Measurements from ENCODE around the gene RBM19. TPM values are rescaled to one million over a fixed set of nuclear protein-coding genes. Genes with fewer than 3 reads are reported as not detected.

RBM19 gene
- total and polyA plus RNA-seq, 2 of the 4 experiments (the other 2 are of a cell fraction), result 18.7 to 19.2 TPM

DNA sequence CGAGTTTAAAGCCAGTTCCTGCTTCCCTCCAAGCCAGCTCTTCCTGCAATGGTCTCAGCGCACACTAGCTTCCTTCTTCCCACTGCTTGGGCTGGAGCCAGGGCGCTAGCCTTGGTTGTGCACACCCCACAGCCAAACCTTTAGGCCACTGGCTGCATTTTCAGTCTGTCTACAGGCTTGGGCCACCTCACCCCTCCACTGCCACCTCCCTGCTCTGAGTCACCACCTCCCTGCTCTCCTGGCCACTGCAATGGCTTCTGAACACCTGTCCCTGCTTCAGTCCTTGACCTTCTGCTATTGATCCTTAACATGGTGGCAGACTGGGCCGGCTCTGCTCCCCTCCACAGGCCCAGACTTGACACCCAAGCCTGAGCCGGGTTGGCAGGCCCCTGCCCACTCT, 151.1 kb downstream of the RBM19 start:
- no peaks in the 10 kb centered on the region for H3K36me3 ChIP-seq (ENCODE audit: control insufficient read depth, insufficient read depth, low read length)
- no peaks in the 10 kb centered on the region for H4K20me1 ChIP-seq (ENCODE audit: insufficient read depth, low read length)
- no peak overlapping the region for H2AK5ac ChIP-seq (ENCODE audit: low read depth, low read length)
- H2BK15ac ChIP-seq (ENCODE audit: low read depth, low read length), result no peak overlapping the region
- no peak overlapping the region for H3K23ac ChIP-seq (ENCODE audit: low read depth, low read length)
- no peak overlapping the region for H3K9ac ChIP-seq (ENCODE audit: low read depth, low read length)
- H3K14ac ChIP-seq (replicated peaks; ENCODE audit: low read depth, low read length), result no peak overlapping the region
- H3K9me3 ChIP-seq (ENCODE audit: control insufficient read depth, insufficient read depth, low read length), result no peaks in the 10 kb centered on the region
- dilution Hi-C loops (cut with HindIII; ENCODE audit: low sequenced_read_pairs, unreplicated experiment), result no loop called here
- H3K56ac ChIP-seq (ENCODE audit: extremely low read depth, insufficient read depth, low read length), result no peak overlapping the region
- WGBS, 2 experiments (ENCODE audit: extremely low coverage in 2 of 2, insufficient read length in 1 of 2), result 86% methylated on average over 4 of the region's 5 CpGs; no CpG with 5 or more reads in 1 of the 2 experiments
- H2BK120ac ChIP-seq (ENCODE audit: low read depth, low read length), result no peak overlapping the region
- no TSS peak for BruUV-seq (replicated peaks)
- no peak overlapping the region for H2AK9ac ChIP-seq (replicated peaks; ENCODE audit: low read depth, low read length, poor library complexity)
- no peak overlapping the region for H4K8ac ChIP-seq (ENCODE audit: low read depth in 2 of 2, low read length in 2 of 2)
- intact Hi-C loops (cut with micrococcal nuclease), result no loop called here
- H2BK5ac ChIP-seq (ENCODE audit: low read depth, low read length, poor library complexity, severe bottlenecking), result no peak overlapping the region
- TF ChIP-seq BHLHE40 (IDR thresholded peaks at IDR 0.05; ENCODE audit: low read depth, low read length) (no peak), POLR2A (IDR thresholded peaks at IDR 0.05; ENCODE audit: low read depth, low read length) (no peak), RAD21 (IDR thresholded peaks at IDR 0.05; ENCODE audit: low read length) (no peak), SMC3 (IDR thresholded peaks at IDR 0.05; ENCODE audit: low read depth, low read length) (no peak), MAZ (IDR thresholded peaks at IDR 0.05; ENCODE audit: borderline replicate concordance, low read depth, low read length) (no peak), CHD1 (IDR thresholded peaks at IDR 0.05; ENCODE audit: low read depth, low read length) (no peak), RCOR1 (IDR thresholded peaks at IDR 0.05; ENCODE audit: insufficient replicate concordance, low read length) (no peak), FOS (IDR thresholded peaks at IDR 0.05; ENCODE audit: low read depth, low read length) (no peak), CTCF (conservative IDR thresholded peaks at IDR 0.05; ENCODE audit: low read depth, low read length) (no peak), RFX5 (IDR thresholded peaks at IDR 0.05; ENCODE audit: low read depth, low read length) (no peak), CEBPB (IDR thresholded peaks at IDR 0.05; ENCODE audit: low read depth, low read length) (no peak), NFE2L2 (IDR thresholded peaks at IDR 0.05; ENCODE audit: low read depth, low read length) (no peak), MAFK (IDR thresholded peaks at IDR 0.05; ENCODE audit: low read depth, low read length) (no peak), MXI1 (IDR thresholded peaks at IDR 0.05; ENCODE audit: borderline replicate concordance, low read depth, low read length) (no peak), ELK1 (IDR thresholded peaks at IDR 0.05; ENCODE audit: borderline replicate concordance, low read depth, low read length) (no peak), USF2 (IDR thresholded peaks at IDR 0.05; ENCODE audit: low read depth, low read length) (no peak)
- no peak overlapping the region for H2BK20ac ChIP-seq (ENCODE audit: low read depth, low read length)
- H4K91ac ChIP-seq (ENCODE audit: insufficient read depth, low read depth, low read length), result no peak overlapping the region
- POLR2A ChIA-PET (ENCODE audit: unreplicated experiment), result interaction anchor here (0.6 kb wide), 1 partner anchor 8 kb away, joined by 3 read pairs; no protein-coding TSS in a partner anchor
- no peak overlapping the region for H3K27ac ChIP-seq (ENCODE audit: insufficient read depth, low read length)
- no peak overlapping the region for H4K5ac ChIP-seq (ENCODE audit: low read depth, low read length)
- CTCF ChIA-PET, result no interaction called here
- no peak overlapping the region for H3K4me3 ChIP-seq (ENCODE audit: insufficient read depth, low read depth, low read length)
- DNase-seq (no peak), ATAC-seq (ENCODE audit: low read depth) (no peak)
- in situ Hi-C loops (cut with MboI; ENCODE audit: low sequenced_read_pairs), result no loop called here
- H2AFZ ChIP-seq (replicated peaks; ENCODE audit: low read length, poor library complexity), result no peak overlapping the region
- no peak overlapping the region for H3K18ac ChIP-seq (ENCODE audit: low read depth, low read length)
- H3K79me1 ChIP-seq (ENCODE audit: low read depth in 1 of 2, low read length in 2 of 2), result no peaks in the 10 kb centered on the region
- no peaks in the 10 kb centered on the region for H3K27me3 ChIP-seq (ENCODE audit: control insufficient read depth, insufficient read depth, low read length)
- H3K4me1 ChIP-seq (ENCODE audit: control insufficient read depth, insufficient read depth, low read length), result no peaks in the 10 kb centered on the region
- no peak overlapping the region for H3K4me2 ChIP-seq (ENCODE audit: low read depth, low read length)
- H3K9me1 ChIP-seq (ENCODE audit: insufficient read depth, low read length), result peaks cover 3% of the 10 kb centered on the region; the same call in 1 of the 2 replicates
- H3K4ac ChIP-seq (ENCODE audit: low read depth, low read length), result no peak overlapping the region
